ENCODE results near the gene FLAD1. TPM values are rescaled to one million over a fixed set of nuclear protein-coding genes. Genes with fewer than 3 reads are reported as not detected.
"Not testable (repeated sequence)": the region's sequence is repeated elsewhere in the genome, so short reads cannot be mapped to it uniquely, and the experiment has no call there.

FLAD1 gene
- total RNA-seq, 2 experiments from 2014 or later = 39.8 to 45.2 TPM

DNA sequence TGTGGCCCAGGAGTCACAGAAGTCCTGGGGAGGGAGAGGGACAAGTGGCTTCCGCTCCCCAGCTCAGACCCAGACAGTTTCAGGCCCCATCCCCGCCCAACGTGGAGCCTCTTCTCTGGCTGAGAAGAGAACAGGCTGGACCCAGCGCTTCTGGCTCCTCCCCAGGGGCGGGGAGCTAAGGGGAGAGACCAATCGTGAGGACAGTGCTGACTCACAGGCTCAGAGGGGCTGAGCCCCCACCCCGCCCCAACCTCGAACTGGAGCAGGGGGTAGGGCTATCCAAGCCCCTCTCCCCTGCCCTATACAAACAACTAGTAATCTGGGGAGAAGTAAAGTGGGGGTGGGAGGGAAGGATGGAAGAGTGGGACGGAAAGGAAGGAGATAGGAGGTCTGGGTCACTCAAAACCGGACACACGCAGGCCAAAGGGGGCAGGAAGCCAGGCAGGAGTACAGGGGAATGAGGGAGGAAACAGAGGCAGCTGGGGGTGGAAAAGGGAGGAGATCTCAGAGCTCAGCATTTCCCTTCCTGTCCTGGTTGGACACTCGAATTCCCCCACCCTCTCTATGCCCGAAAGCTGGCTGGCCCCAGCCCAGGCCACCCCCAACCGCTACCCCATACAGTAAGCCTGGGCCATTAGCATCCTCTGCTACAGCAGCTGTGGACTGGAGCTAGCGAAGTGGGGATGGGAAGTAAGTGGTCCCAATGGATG, 12.4 kb upstream of the FLAD1 start, which contains the start of gene SHC1:
Gene SHC1 (minus strand): TSS at position 117 of the 710 bp plus-strand sequence. CDS start 221 bp downstream, outside the sequence.
- ATAC-seq (no peak), DNase-seq (peak; percentile 40)
- Mint-ChIP-seq H3K27me3 (ENCODE audit: low read depth) (no peaks in the 10 kb centered on the region), H3K27ac (peak within 1 kb of the TSS; percentile 28), H3K4me1 (ENCODE audit: low read depth) (peaks cover 52% of the 10 kb centered on the region), H3K9me3 (ENCODE audit: insufficient read depth) (no peaks in the 10 kb centered on the region), H3K4me3 (no peak within 1 kb of the TSS), H3K36me3 (ENCODE audit: low read depth) (peaks cover 36% of the 10 kb centered on the region)
- ChIA-PET CTCF (interaction anchor here (0.7 to 3.6 kb wide), 5 partner anchors 9 to 46 kb away, joined by 3 to 16 read pairs (median 6); partner anchors contain the start of genes PBXIP1 and PYGO2), POLR2A (interaction anchor here (0.7 to 3.1 kb wide), 4 partner anchors 9 to 17 kb away, joined by 3 to 15 read pairs (median 8); partner anchors contain the start of genes PBXIP1 and PYGO2)

GRCh38 chr1:154971341-154971998, 11.7 kb upstream of the FLAD1 start:
- no peak overlapping the region for H3K4me3 Mint-ChIP-seq
- H3K36me3 Mint-ChIP-seq (ENCODE audit: low read depth) = peaks cover 35% of the 10 kb centered on the region
- CTCF ChIA-PET = interaction anchor here (0.7 to 4.7 kb wide), 6 partner anchors 10 to 46 kb away, joined by 3 to 22 read pairs (median 7); partner anchors contain the start of genes FLAD1, PBXIP1 and PYGO2
- POLR2A ChIA-PET = interaction anchor here (0.9 to 4.2 kb wide), 5 partner anchors 10 to 37 kb away, joined by 3 to 28 read pairs (median 11); partner anchors contain the start of genes FLAD1, PBXIP1 and PYGO2
- no peaks in the 10 kb centered on the region for H3K9me3 Mint-ChIP-seq (ENCODE audit: insufficient read depth)
- H3K27me3 Mint-ChIP-seq (ENCODE audit: low read depth) = no peaks in the 10 kb centered on the region
- peaks cover 52% of the 10 kb centered on the region for H3K4me1 Mint-ChIP-seq (ENCODE audit: low read depth)
- ATAC-seq (no peak), DNase-seq (no peak)
- H3K27ac Mint-ChIP-seq = peak overlapping the region; percentile 23

GRCh38 chr1:154972213-154972516, 11.0 kb upstream of the FLAD1 start:
- CTCF ChIA-PET = interaction anchor here (3.6 to 4.7 kb wide), 2 partner anchors 10 to 11 kb away, joined by 16 to 22 read pairs; partner anchors contain the start of genes FLAD1 and PYGO2
- Mint-ChIP-seq H3K36me3 (ENCODE audit: low read depth) (peaks cover 33% of the 10 kb centered on the region), H3K4me3 (no peak overlapping the region), H3K4me1 (ENCODE audit: low read depth) (peaks cover 50% of the 10 kb centered on the region), H3K27ac (peak overlapping the region; percentile 12), H3K9me3 (ENCODE audit: insufficient read depth) (no peaks in the 10 kb centered on the region), H3K27me3 (ENCODE audit: low read depth) (no peaks in the 10 kb centered on the region)
- ATAC-seq (no peak), DNase-seq (no peak)
- POLR2A ChIA-PET = interaction anchor here (0.7 to 4.2 kb wide), 5 partner anchors 11 to 90 kb away, joined by 3 to 28 read pairs (median 6); partner anchors contain the start of genes FLAD1, PBXIP1 and PYGO2

DNA sequence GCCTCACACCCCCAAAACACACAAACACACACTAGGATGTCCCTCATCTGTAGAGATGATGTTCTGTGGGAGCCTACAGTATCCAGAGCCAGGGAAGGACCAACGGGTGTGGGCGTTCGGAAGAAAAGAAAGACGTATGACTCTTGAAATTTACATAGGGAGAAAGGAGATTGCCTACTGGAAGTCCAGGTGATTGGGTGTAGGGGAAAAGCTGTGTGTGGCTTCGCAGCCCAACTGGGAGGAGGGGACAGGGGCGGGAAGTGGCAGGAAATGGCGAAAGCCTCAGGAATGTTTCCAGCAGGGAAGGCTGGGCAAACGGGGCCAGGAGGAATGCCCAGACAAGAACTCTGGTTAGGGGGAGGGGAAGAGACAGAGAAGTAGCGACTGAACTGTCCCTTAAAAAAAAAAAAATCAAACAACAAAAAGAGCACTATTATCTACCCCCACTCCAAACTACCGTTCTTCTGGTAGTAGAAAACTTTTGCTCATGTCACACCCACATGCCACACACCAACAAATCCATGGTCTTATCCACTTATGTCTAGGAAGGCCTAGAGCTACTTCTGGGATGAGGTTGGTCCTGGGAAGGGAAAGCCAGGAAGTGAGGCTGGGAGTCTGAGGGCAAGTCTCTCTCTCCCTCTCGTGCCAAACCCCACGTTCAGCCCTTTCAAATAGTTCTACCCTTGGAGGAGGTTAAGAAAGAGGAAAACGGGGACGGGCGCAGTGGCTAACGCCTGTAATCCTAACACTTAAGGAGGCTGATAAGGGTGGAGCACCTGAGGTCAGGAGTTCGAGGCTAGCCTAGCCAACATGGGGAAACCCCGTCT, 10.4 kb upstream of the FLAD1 start:
- DNase-seq (no peak), ATAC-seq (no peak)
- Mint-ChIP-seq H3K4me1 (ENCODE audit: low read depth) (peaks cover 48% of the 10 kb centered on the region), H3K36me3 (ENCODE audit: low read depth) (peaks cover 33% of the 10 kb centered on the region), H3K9me3 (ENCODE audit: insufficient read depth) (no peaks in the 10 kb centered on the region), H3K27me3 (ENCODE audit: low read depth) (no peaks in the 10 kb centered on the region), H3K27ac (peak overlapping the region; percentile 37), H3K4me3 (no peak overlapping the region)
- ChIA-PET CTCF (interaction anchor here (1.9 to 4.7 kb wide), 7 partner anchors 11 to 89 kb away, joined by 4 to 22 read pairs (median 18); partner anchors contain the start of genes FLAD1 and PYGO2), POLR2A (interaction anchor here (0.7 to 4.2 kb wide), 12 partner anchors 8 to 96 kb away, joined by 3 to 31 read pairs (median 7); partner anchors contain the start of genes FLAD1 and PYGO2)

- Mint-ChIP-seq H3K4me1 (ENCODE audit: low read depth) (peaks cover 45% of the 10 kb centered on the region), H3K9me3 (ENCODE audit: insufficient read depth) (no peaks in the 10 kb centered on the region), H3K4me3 (no peak overlapping the region), H3K36me3 (ENCODE audit: low read depth) (peaks cover 33% of the 10 kb centered on the region), H3K27me3 (ENCODE audit: low read depth) (no peaks in the 10 kb centered on the region), H3K27ac (no peak overlapping the region)
- ChIA-PET CTCF (interaction anchor here (1.0 to 4.7 kb wide), 13 partner anchors 9 to 304 kb away, joined by 3 to 22 read pairs (median 4); partner anchors contain the start of genes FLAD1, PBXIP1 and PYGO2), POLR2A (interaction anchor here (0.7 to 4.2 kb wide), 18 partner anchors 9 to 368 kb away, joined by 3 to 31 read pairs (median 8); partner anchors contain the start of genes FLAD1, PBXIP1, PMVK and PYGO2)
- DNase-seq = peak; percentile 97
- peak; percentile 17 for ATAC-seq
These were observed 9.6 kb upstream of the FLAD1 start for GRCh38 chr1:154973344-154974101.

GRCh38 chr1:154974102-154974807, 8.9 kb upstream of the FLAD1 start, which contains the start of gene CKS1B:
Gene CKS1B, plus strand, starts transcription at chr1:154974681. Its CDS starts 65 bp downstream, at chr1:154974746.
- peak; percentile 91 for ATAC-seq
- no peak within 1 kb of the TSS for H3K4me3 Mint-ChIP-seq
- DNase-seq = peak; percentile 98
- POLR2A ChIA-PET = interaction anchor here (0.6 to 4.2 kb wide), 25 partner anchors 9 to 369 kb away, joined by 3 to 31 read pairs (median 4); partner anchors contain the start of genes ADAM15, FLAD1, PBXIP1 and PMVK
- no peaks in the 10 kb centered on the region for H3K27me3 Mint-ChIP-seq (ENCODE audit: low read depth)
- CTCF ChIA-PET = interaction anchor here (0.9 to 4.7 kb wide), 15 partner anchors 9 to 304 kb away, joined by 3 to 22 read pairs (median 4); partner anchors contain the start of genes FLAD1, PBXIP1 and PYGO2
- no peak within 1 kb of the TSS for H3K27ac Mint-ChIP-seq
- H3K4me1 Mint-ChIP-seq (ENCODE audit: low read depth) = peaks cover 40% of the 10 kb centered on the region
- no peaks in the 10 kb centered on the region for H3K9me3 Mint-ChIP-seq (ENCODE audit: insufficient read depth)
- peaks cover 38% of the 10 kb centered on the region for H3K36me3 Mint-ChIP-seq (ENCODE audit: low read depth)

DNA sequence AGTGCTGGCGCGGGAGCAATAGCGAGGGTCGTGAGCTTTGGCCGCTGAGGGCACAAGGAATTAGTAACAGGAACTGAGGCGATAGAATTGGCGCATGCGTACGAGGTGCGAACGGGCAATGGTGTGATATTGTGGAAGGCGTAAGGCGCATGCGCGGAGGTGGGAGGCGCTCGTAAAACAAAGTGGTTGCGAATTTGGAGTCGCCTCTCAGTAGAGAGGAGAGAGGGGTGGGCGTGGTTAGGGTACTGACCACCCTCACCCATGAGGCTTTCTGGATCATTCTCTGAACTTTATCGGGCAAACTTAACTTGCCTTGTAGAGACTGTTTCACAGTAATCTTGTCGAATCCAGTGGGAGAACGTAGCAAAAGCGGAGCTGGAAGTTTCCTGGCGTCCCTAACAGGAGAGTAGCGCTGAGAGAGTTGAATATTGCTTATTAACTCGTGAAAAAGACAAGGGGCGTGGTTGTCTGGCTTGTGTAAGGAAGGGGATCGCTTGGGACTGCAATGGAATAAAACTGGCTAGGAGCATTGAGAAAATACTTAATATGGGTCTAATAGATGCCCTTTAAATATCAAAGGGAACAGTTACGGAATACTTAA, 8.2 kb upstream of the FLAD1 start:
- H3K27ac Mint-ChIP-seq = no peak overlapping the region
- ATAC-seq = peak; percentile 59
- ChIA-PET POLR2A (interaction anchor here (0.6 to 4.2 kb wide), 21 partner anchors 8 to 370 kb away, joined by 3 to 31 read pairs (median 6); partner anchors contain the start of genes ADAM15, FLAD1, PBXIP1 and PMVK), CTCF (interaction anchor here (0.9 to 4.7 kb wide), 12 partner anchors 8 to 87 kb away, joined by 3 to 22 read pairs (median 4); partner anchors contain the start of genes FLAD1, PBXIP1 and PYGO2)
- no peaks in the 10 kb centered on the region for H3K27me3 Mint-ChIP-seq (ENCODE audit: low read depth)
- H3K9me3 Mint-ChIP-seq (ENCODE audit: insufficient read depth) = no peaks in the 10 kb centered on the region
- peaks cover 42% of the 10 kb centered on the region for H3K36me3 Mint-ChIP-seq (ENCODE audit: low read depth)
- peak; percentile 97 for DNase-seq
- no peak overlapping the region for H3K4me3 Mint-ChIP-seq
- H3K4me1 Mint-ChIP-seq (ENCODE audit: low read depth) = peaks cover 36% of the 10 kb centered on the region

GRCh38 chr1:154975409-154976059, 7.6 kb upstream of the FLAD1 start:
- POLR2A ChIA-PET = interaction anchor here (0.6 to 4.2 kb wide), 14 partner anchors 8 to 152 kb away, joined by 3 to 31 read pairs (median 8); partner anchors contain the start of genes ADAM15, EFNA1, FLAD1 and PBXIP1
- Mint-ChIP-seq H3K27me3 (ENCODE audit: low read depth) (no peaks in the 10 kb centered on the region), H3K4me1 (ENCODE audit: low read depth) (peaks cover 36% of the 10 kb centered on the region), H3K9me3 (ENCODE audit: insufficient read depth) (no peaks in the 10 kb centered on the region), H3K27ac (no peak overlapping the region), H3K36me3 (ENCODE audit: low read depth) (peaks cover 45% of the 10 kb centered on the region), H3K4me3 (no peak overlapping the region)
- CTCF ChIA-PET = interaction anchor here (0.6 to 4.7 kb wide), 6 partner anchors 8 to 666 kb away, joined by 3 to 22 read pairs (median 12); partner anchors contain the start of genes FLAD1, PBXIP1 and PYGO2
- ATAC-seq = peak; percentile 4
- DNase-seq = peak; percentile 70

- H3K9me3 Mint-ChIP-seq (ENCODE audit: insufficient read depth); DNase-seq; ATAC-seq; H3K4me3 Mint-ChIP-seq; H3K27me3 Mint-ChIP-seq (ENCODE audit: low read depth): not testable (repeated sequence)
- ChIA-PET POLR2A (interaction anchor here (1.1 kb wide), 1 partner anchor 23 kb away, joined by 3 read pairs; no protein-coding TSS in a partner anchor), CTCF (interaction anchor here (2.2 to 13.8 kb wide), 4 partner anchors 22 to 108 kb away, joined by 10 to 139 read pairs (median 18); partner anchors contain the start of genes PBXIP1 and ZBTB7B)
- Mint-ChIP-seq H3K4me1 (ENCODE audit: low read depth) (peaks cover 18% of the 10 kb centered on the region), H3K36me3 (ENCODE audit: low read depth) (peaks cover 38% of the 10 kb centered on the region), H3K27ac (peak overlapping the region; percentile 37)
These were observed 5.4 kb upstream of the FLAD1 start for GRCh38 chr1:154977762-154978161.
